ENCODE data around the gene SLC35A3. TPM values are rescaled to one million over a fixed set of nuclear protein-coding genes. Genes with fewer than 3 reads are reported as not detected.

SLC35A3 gene
- total RNA-seq, 1 experiment from 2014 or later: 21.6 TPM

- TF ChIP-seq MAX (IDR thresholded peaks at IDR 0.05) (peak; percentile 71), ZFX (IDR thresholded peaks at IDR 0.05) (peak; percentile 97), SP1 (IDR thresholded peaks at IDR 0.05; ENCODE audit: low read depth) (peak; percentile 28; the same call in 1 of the 2 replicates), EZH2 (IDR thresholded peaks at IDR 0.05) (no peak), YY1 (IDR thresholded peaks at IDR 0.05; ENCODE audit: extremely low read depth, insufficient replicate concordance, low read depth, low read length) (peak; percentile 97), TCF7L2 (IDR thresholded peaks at IDR 0.05; ENCODE audit: borderline replicate concordance, extremely low read depth, insufficient read depth, insufficient read length) (peak; percentile 48), POLR2A (IDR thresholded peaks at IDR 0.05; ENCODE audit: borderline replicate concordance, extremely low read depth, insufficient read depth, insufficient read length) (peak; percentile 76), JUND (IDR thresholded peaks at IDR 0.05) (no peak), SIN3A (IDR thresholded peaks at IDR 0.05; ENCODE audit: low read depth) (peak; percentile 92), CBX3 (IDR thresholded peaks at IDR 0.05; ENCODE audit: low read depth) (peak; percentile 33; the same call in 1 of the 2 replicates), ELF1 (IDR thresholded peaks at IDR 0.05; ENCODE audit: borderline replicate concordance, low read depth) (no peak), ZBTB33 (IDR thresholded peaks at IDR 0.05; ENCODE audit: extremely low read depth, insufficient replicate concordance, low read length) (peak; percentile 56), CEBPB (IDR thresholded peaks at IDR 0.05; ENCODE audit: low read depth) (no peak)
Observed at GRCh38 chr1:100037927-100038659, 68.3 kb downstream of the SLC35A3 start (continued).
